ENCODE measurements around the gene ABHD17A. TPM values are rescaled to one million over a fixed set of nuclear protein-coding genes. Genes with fewer than 3 reads are reported as not detected.
"Not testable (repeated sequence)": the region's sequence is repeated elsewhere in the genome, so short reads cannot be mapped to it uniquely, and the experiment has no call there.

The ABHD17A gene
- total RNA-seq, 1 experiment from 2014 or later, result 47.5 TPM

DNA sequence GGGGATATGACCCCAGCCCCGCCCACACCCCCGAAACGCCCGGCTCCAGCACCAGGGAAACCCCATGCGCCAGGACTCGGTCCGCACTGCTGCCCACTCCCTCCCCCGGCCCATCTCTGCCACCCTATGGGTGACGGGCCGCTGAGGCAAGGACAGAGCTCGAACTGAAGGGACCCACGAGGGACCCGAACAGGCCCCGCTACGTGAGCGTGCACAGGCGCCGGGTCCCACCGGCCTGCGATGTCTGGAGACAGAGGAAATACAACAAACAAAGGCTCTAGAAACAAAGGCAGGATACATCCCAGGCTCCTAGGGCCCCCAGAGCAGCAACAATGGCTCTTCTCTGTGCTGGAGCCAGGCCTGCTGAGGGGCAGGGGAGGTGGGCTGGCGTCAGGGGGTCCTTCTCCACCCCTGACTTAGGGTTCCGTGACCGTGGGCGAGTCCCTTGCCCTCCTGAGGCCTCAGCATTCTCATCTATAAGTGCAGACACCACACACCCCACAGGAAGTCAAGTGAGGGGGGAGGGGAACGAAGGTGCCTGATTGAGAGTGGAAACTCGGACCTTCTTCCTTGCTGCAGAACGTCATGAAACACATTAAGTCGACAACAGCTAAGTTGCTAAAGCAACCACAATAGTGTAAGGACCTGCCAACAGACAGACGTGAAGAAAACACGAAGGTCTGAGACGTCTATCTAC, 3.1 kb downstream of the ABHD17A start:
- Histone ChIP-seq H3K27me3 (ENCODE audit: insufficient read depth, low read length) (no peaks in the 10 kb centered on the region), H3K9me3 (ENCODE audit: control insufficient read depth, low read depth, low read length) (no peaks in the 10 kb centered on the region), H3K23me2 (ENCODE audit: insufficient read length, low read depth, low read length, poor library complexity, severe bottlenecking) (peaks cover 9% of the 10 kb centered on the region), H3K56ac (ENCODE audit: insufficient read length, low read depth, low read length) (no peak overlapping the region), H2BK12ac (ENCODE audit: insufficient read length, low read depth, low read length) (no peak overlapping the region), H4K8ac (replicated peaks; ENCODE audit: insufficient read length, low read depth, low read length) (no peak overlapping the region), H3K4me1 (ENCODE audit: insufficient read depth, low read length) (peaks cover 11% of the 10 kb centered on the region; the same call in 1 of the 2 replicates), H2BK15ac (ENCODE audit: low read depth, low read length) (no peak overlapping the region), H3T11ph (ENCODE audit: low read length) (no peak overlapping the region), H3K14ac (ENCODE audit: insufficient read depth, low read length) (no peak overlapping the region; the same call in 1 of the 2 replicates), H3K9ac (ENCODE audit: extremely low read depth, insufficient read length, low read length) (no peak overlapping the region), H2BK5ac (ENCODE audit: insufficient read length, low read length) (no peak overlapping the region), H4K20me1 (ENCODE audit: control insufficient read depth, insufficient read depth, insufficient read length) (no peaks in the 10 kb centered on the region), H3K79me1 (ENCODE audit: insufficient read depth, low read depth, low read length, poor library complexity, severe bottlenecking) (peaks cover 23% of the 10 kb centered on the region), H2BK20ac (ENCODE audit: low read depth, low read length, poor library complexity, severe bottlenecking) (no peak overlapping the region), H2BK120ac (ENCODE audit: low read depth, low read length, poor library complexity, severe bottlenecking) (no peak overlapping the region), H4K5ac (ENCODE audit: insufficient read length, low read depth, low read length) (no peak overlapping the region), H3K27ac (ENCODE audit: insufficient read length, low read depth, low read length) (no peak overlapping the region), H4K91ac (ENCODE audit: insufficient read length, low read depth, low read length) (no peak overlapping the region), H3K4ac (ENCODE audit: low read depth, low read length) (no peak overlapping the region), H3K4me2 (ENCODE audit: insufficient read depth, insufficient read length, low read length) (no peak overlapping the region), H3K79me2 (ENCODE audit: insufficient read depth, low read length) (peaks cover 12% of the 10 kb centered on the region; the same call in 1 of the 2 replicates), H3K18ac (ENCODE audit: insufficient read length, low read depth, low read length) (no peak overlapping the region), H2AK5ac (ENCODE audit: insufficient read length, low read length) (no peak overlapping the region), H3K23ac (ENCODE audit: insufficient read length, low read depth, low read length) (no peak overlapping the region), H2AFZ (ENCODE audit: low read length) (no peak overlapping the region)
- peak; percentile 25 for DNase-seq
- WGBS (ENCODE audit: extremely low coverage, insufficient read length, low lambda C conversion rate), result no CpG with 5 or more reads among the region's 31 CpGs
- H3K4me3 Mint-ChIP-seq, result peak overlapping the region; percentile 57 to 95; a peak in 3 of 5 replicates
- H3K36me3 Mint-ChIP-seq (ENCODE audit: insufficient read depth in 1 of 3, low read depth in 3 of 3), result 0 out of 7 replicates have a peak, but pooled peaks cover 0 to 4% (median 0%) of the 10 kb centered on the region in 3 experiments
- H3K27ac Mint-ChIP-seq, result peak overlapping the region in 2 of 3 experiments; percentile 22 to 90; a peak in 2 of 7 replicates
- peaks cover 29% of the 10 kb centered on the region in 2 experiments for H3K4me1 Mint-ChIP-seq
- no peaks in the 10 kb centered on the region; a peak in 1 of 5 replicates for H3K9me3 Mint-ChIP-seq
- TF ChIP-seq, protein P1, sequence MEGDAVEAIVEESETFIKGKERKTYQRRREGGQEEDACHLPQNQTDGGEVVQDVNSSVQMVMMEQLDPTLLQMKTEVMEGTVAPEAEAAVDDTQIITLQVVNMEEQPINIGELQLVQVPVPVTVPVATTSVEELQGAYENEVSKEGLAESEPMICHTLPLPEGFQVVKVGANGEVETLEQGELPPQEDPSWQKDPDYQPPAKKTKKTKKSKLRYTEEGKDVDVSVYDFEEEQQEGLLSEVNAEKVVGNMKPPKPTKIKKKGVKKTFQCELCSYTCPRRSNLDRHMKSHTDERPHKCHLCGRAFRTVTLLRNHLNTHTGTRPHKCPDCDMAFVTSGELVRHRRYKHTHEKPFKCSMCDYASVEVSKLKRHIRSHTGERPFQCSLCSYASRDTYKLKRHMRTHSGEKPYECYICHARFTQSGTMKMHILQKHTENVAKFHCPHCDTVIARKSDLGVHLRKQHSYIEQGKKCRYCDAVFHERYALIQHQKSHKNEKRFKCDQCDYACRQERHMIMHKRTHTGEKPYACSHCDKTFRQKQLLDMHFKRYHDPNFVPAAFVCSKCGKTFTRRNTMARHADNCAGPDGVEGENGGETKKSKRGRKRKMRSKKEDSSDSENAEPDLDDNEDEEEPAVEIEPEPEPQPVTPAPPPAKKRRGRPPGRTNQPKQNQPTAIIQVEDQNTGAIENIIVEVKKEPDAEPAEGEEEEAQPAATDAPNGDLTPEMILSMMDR (conservative IDR thresholded peaks at IDR 0.05), result no peak
- H3K27me3 Mint-ChIP-seq (ENCODE audit: low read depth), result peaks cover 2% of the 10 kb centered on the region; the same call in 1 of the 2 replicates

DNA sequence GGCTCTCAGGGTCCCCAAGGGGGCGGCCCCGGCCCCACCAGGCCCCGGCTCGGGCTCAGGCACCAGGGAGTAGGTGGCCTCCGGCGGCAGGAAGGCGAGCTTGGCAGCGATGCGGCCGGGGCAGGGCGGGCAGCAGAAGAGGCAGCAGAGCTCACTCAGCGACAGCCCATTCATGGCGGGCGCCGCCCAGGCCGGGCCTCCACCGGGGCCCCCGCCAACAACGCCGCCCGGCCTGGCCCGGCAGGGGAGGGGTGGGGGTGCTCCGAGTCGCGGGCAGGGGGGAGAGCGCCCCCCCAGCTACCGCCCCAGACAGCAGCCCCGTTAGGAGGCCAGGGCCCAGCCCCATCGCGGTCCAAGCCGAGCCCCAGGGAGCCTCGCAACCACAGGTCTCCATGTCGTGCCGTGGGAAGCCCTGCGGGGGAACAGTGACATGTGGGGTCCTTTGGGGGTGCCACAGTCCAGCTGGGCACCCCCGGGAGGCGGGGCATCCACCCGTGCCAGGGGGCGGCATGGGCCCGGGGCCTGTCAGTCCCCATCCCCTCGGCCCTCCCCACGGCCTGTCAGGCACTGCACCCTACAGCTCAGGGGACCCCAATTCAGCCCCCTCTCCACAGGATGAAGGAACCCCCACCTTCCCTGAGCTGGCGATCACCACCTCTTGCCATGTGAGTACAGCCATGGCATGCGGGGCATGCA, 3.8 kb downstream of the ABHD17A start:
- not testable (repeated sequence) for H3K4me3 Mint-ChIP-seq; H2AFZ ChIP-seq (ENCODE audit: low read length); H3K4ac ChIP-seq (ENCODE audit: low read depth, low read length); H3K9me3 Mint-ChIP-seq; H3T11ph ChIP-seq (ENCODE audit: low read length); H3K36me3 Mint-ChIP-seq (ENCODE audit: insufficient read depth in 1 of 3, low read depth in 3 of 3); H3K9ac ChIP-seq (ENCODE audit: extremely low read depth, insufficient read length, low read length); H4K5ac ChIP-seq (ENCODE audit: insufficient read length, low read depth, low read length); H3K27ac Mint-ChIP-seq; H3K9me3 ChIP-seq (ENCODE audit: control insufficient read depth, low read depth, low read length); H4K20me1 ChIP-seq (ENCODE audit: control insufficient read depth, insufficient read depth, insufficient read length); H3K27me3 Mint-ChIP-seq (ENCODE audit: low read depth); H3K18ac ChIP-seq (ENCODE audit: insufficient read length, low read depth, low read length); H3K56ac ChIP-seq (ENCODE audit: insufficient read length, low read depth, low read length); H2AK5ac ChIP-seq (ENCODE audit: insufficient read length, low read length); H3K14ac ChIP-seq (ENCODE audit: insufficient read depth, low read length); H3K27ac ChIP-seq (ENCODE audit: insufficient read length, low read depth, low read length); H2BK5ac ChIP-seq (ENCODE audit: insufficient read length, low read length); H3K27me3 ChIP-seq (ENCODE audit: insufficient read depth, low read length); H4K91ac ChIP-seq (ENCODE audit: insufficient read length, low read depth, low read length); H2BK15ac ChIP-seq (ENCODE audit: low read depth, low read length); H3K23ac ChIP-seq (ENCODE audit: insufficient read length, low read depth, low read length); DNase-seq; H2BK12ac ChIP-seq (ENCODE audit: insufficient read length, low read depth, low read length); H3K4me2 ChIP-seq (ENCODE audit: insufficient read depth, insufficient read length, low read length); H2BK120ac ChIP-seq (ENCODE audit: low read depth, low read length, poor library complexity, severe bottlenecking); H4K8ac ChIP-seq (replicated peaks; ENCODE audit: insufficient read length, low read depth, low read length); H2BK20ac ChIP-seq (ENCODE audit: low read depth, low read length, poor library complexity, severe bottlenecking)
- peaks cover 23% of the 10 kb centered on the region for H3K79me1 ChIP-seq (ENCODE audit: insufficient read depth, low read depth, low read length, poor library complexity, severe bottlenecking)
- H3K4me1 Mint-ChIP-seq, result peaks cover 26% of the 10 kb centered on the region in 2 experiments
- WGBS (ENCODE audit: extremely low coverage, insufficient read length, low lambda C conversion rate), result no CpG with 5 or more reads among the region's 44 CpGs
- H3K4me1 ChIP-seq (ENCODE audit: insufficient read depth, low read length), result peaks cover 11% of the 10 kb centered on the region; the same call in 1 of the 2 replicates
- H3K23me2 ChIP-seq (ENCODE audit: insufficient read length, low read depth, low read length, poor library complexity, severe bottlenecking), result peaks cover 12% of the 10 kb centered on the region
- H3K79me2 ChIP-seq (ENCODE audit: insufficient read depth, low read length), result peaks cover 12% of the 10 kb centered on the region; the same call in 1 of the 2 replicates
